Ascending aorta (tissue), 2 donors: Measurements from ENCODE around the gene TCF3. TPM values are rescaled to one million over a fixed set of nuclear protein-coding genes. Genes with fewer than 3 reads are reported as not detected.

Experiments
- DNase-seq, 2 donors: peaks; one replicate each; pipeline ENCODE4 v3.0.0-alpha.2; 2019; ENCODE audit warnings: low spot score in 2 of 2
- H3K27ac ChIP-seq, 2 donors: fragments of 200-600 bp; sonication (generic); one replicate each; pipeline ENCODE4 v1.5.1; 2016 to 2017; ENCODE audit warnings: mild to moderate bottlenecking in 1 of 2
- H3K27me3 ChIP-seq: fragments of 200-600 bp; sonication (generic); one replicate; pipeline ENCODE4 v1.5.1; 2017
- H3K36me3 ChIP-seq, 2 donors: fragments of 200-600 bp; sonication (generic); one replicate each; pipeline ENCODE4 v1.5.1; 2016
- H3K4me1 ChIP-seq, 2 donors: fragments of 200-600 bp; sonication (generic); one replicate each; pipeline ENCODE4 v1.5.1; 2016 to 2017; ENCODE audit warnings: mild to moderate bottlenecking in 1 of 2
- H3K4me3 ChIP-seq, 2 donors: fragments of 200-600 bp; sonication (generic); one replicate each; pipeline ENCODE4 v1.5.1; 2016 to 2017; ENCODE audit warnings: mild to moderate bottlenecking in 1 of 2
- H3K9me3 ChIP-seq, 2 donors: fragments of 200-600 bp; sonication (generic); one replicate each; pipeline ENCODE4 v1.5.1; 2016
- intact Hi-C: fragments of 100-400 bp; cut with DNase I; formaldehyde crosslinking; loops from one replicate; pipeline ENCODE4 v1.15.1; 2023
- total RNA-seq: library from RNA; depleted of rRNA; stranded (reverse); fragments of >200 nt; gene quantifications from one replicate; pipeline ENCODE4 v1.1.0, GENCODE V29; 2016
- TF ChIP-seq, protein P1 (sequence below), 3 experiments: fragments of 200-600 bp in 2 of 3; fragments of 450-650 bp in 1 of 3; sonication (generic) in 2 of 3; IDR thresholded peaks; one replicate each; pipeline ENCODE4 v1.5.1; 2016 to 2019; ENCODE audit warnings: antibody characterized with exemption in 3 of 3, mild to moderate bottlenecking in 1 of 3, moderate library complexity in 1 of 3

The TCF3 gene
- total RNA-seq, 1 donor from 2014 or later = 209 TPM

DNA sequence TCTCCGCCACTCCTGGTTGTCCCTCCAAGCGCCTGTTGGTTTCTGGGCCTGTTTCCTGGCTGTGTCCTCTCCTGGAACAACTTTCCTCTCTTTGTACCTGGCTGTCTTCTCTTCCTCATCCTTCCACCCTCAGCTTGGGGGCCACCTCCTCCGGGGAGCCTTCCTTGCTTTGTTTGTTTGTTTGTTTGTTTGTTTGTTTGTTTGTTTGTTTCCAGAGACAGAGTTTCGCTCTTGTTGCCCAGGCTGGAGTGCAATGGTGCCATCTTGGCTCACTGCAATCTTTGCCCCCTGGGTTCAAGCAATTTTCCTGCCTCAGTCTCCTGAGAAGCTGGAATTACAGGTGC lies 6.6 kb upstream of the TCF3 start:
- intact Hi-C loops = no loop called here
- TF ChIP-seq, protein P1, sequence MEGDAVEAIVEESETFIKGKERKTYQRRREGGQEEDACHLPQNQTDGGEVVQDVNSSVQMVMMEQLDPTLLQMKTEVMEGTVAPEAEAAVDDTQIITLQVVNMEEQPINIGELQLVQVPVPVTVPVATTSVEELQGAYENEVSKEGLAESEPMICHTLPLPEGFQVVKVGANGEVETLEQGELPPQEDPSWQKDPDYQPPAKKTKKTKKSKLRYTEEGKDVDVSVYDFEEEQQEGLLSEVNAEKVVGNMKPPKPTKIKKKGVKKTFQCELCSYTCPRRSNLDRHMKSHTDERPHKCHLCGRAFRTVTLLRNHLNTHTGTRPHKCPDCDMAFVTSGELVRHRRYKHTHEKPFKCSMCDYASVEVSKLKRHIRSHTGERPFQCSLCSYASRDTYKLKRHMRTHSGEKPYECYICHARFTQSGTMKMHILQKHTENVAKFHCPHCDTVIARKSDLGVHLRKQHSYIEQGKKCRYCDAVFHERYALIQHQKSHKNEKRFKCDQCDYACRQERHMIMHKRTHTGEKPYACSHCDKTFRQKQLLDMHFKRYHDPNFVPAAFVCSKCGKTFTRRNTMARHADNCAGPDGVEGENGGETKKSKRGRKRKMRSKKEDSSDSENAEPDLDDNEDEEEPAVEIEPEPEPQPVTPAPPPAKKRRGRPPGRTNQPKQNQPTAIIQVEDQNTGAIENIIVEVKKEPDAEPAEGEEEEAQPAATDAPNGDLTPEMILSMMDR (IDR thresholded peaks at IDR 0.05) = no peak
- no peak for DNase-seq
- Histone ChIP-seq H3K27me3 (no peaks in the 10 kb centered on the region), H3K36me3 (no peaks in the 10 kb centered on the region), H3K4me1 (no peaks in the 10 kb centered on the region), H3K27ac (no peak overlapping the region), H3K9me3 (no peaks in the 10 kb centered on the region), H3K4me3 (no peak overlapping the region)

DNA sequence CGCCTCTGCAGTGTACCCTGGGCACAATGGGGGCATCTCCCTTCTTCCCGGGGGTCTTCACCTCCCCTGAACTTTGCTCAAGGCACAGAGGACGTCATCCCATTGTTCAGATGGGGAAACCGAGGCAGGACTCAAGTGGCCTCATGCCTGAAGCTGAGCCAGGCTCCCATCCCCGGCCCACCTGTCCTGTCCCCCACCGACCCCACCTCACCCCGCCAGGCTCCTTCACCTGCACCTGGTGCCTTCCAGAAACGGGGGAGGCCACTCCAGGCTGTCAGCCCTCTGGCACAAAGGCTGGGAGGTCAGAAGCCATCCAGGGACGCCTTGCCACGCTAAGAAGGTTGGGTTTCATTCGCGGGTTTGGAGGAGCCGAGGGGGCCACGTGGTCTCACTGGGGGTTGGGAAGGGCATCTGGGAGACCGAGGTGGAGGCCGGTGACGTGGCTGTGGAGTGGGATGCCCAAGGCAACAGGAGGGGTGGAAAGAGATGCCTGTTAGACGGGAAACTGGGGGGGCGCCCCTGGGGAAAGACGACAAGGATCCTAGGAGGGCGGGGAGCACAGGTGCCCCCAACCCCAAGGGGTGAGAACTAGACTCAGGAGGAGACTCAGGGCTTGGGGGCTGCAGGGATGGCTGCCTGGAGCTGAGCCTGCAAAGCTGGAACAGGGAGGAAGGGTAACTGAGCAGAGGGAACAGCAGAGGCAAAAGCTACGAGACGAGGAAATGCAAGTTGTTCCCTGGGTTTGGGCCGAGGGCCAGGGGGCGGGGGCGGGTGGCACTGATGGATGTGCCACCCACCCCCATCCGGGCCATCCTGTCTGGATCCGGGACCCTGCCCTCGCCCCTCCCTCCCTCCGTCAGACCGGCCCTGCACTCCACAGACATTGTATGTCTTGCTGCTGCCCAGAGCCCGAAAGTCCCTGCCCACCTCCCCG lies 6.0 kb upstream of the TCF3 start:
- H3K36me3 ChIP-seq = no peaks in the 10 kb centered on the region
- H3K4me3 ChIP-seq = no peak overlapping the region
- no peak overlapping the region for H3K27ac ChIP-seq
- no peaks in the 10 kb centered on the region for H3K4me1 ChIP-seq
- no peaks in the 10 kb centered on the region for H3K9me3 ChIP-seq
- intact Hi-C loops = no loop called here
- DNase-seq = no peak
- H3K27me3 ChIP-seq = no peaks in the 10 kb centered on the region
- TF ChIP-seq, protein P1 (IDR thresholded peaks at IDR 0.05) = no peak

DNA sequence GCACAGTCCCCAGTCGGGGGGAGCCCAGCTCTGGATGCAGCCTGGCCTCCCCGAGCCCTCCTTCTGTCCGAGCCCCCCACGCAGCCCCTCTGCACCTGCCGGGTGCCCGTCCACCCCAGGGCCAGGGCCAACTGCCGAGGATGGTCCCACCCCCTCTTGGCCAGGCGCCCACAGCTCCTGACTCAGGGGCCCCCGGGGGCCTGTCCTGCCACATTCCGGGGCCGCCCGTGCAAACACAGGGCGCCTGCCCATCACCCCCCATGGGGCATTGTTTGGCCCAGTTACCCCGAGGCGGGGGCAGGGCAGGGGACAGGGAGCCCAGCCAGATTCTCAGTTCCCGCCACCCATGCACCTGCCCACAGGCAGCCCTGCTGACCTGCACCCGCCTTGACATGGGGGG lies 5.3 kb upstream of the TCF3 start:
- Histone ChIP-seq H3K9me3 (no peaks in the 10 kb centered on the region), H3K36me3 (no peaks in the 10 kb centered on the region), H3K4me1 (no peaks in the 10 kb centered on the region), H3K27me3 (no peaks in the 10 kb centered on the region), H3K27ac (no peak overlapping the region), H3K4me3 (no peak overlapping the region)
- intact Hi-C loops = no loop called here
- TF ChIP-seq, protein P1 (IDR thresholded peaks at IDR 0.05) = no peak
- DNase-seq = no peak

DNA sequence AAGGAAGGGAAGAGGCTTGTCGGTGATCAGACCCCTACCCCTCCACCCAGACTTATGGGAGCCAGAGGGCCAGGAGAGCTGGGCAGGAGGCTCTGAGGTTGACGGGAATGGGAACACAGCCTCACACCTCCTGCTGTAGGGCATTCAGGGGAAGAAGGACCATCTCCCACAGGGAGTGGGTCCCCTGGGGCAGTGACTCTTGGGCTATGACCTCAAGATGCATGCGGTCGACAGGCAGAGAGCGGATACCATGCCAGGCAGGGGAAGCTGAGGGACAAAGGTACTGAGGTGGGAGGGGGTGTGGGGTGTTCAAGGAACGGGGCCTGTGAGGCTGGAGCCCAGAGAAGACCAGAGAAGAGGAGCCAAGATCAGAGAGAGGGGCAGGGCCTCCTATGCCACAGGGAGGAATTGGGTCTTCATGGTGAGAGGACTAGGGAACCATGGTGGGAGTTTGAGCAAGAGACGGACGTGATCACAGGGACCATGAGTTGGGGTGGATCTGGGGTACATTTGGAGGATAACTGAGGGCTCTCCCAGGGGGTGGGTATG lies 4.6 kb upstream of the TCF3 start:
- H3K9me3 ChIP-seq = no peaks in the 10 kb centered on the region
- no peaks in the 10 kb centered on the region for H3K36me3 ChIP-seq
- intact Hi-C loops = no loop called here
- TF ChIP-seq, protein P1 (IDR thresholded peaks at IDR 0.05) = no peak
- no peak for DNase-seq
- no peak overlapping the region for H3K4me3 ChIP-seq
- no peak overlapping the region for H3K27ac ChIP-seq
- H3K27me3 ChIP-seq = no peaks in the 10 kb centered on the region
- H3K4me1 ChIP-seq = no peaks in the 10 kb centered on the region

DNA sequence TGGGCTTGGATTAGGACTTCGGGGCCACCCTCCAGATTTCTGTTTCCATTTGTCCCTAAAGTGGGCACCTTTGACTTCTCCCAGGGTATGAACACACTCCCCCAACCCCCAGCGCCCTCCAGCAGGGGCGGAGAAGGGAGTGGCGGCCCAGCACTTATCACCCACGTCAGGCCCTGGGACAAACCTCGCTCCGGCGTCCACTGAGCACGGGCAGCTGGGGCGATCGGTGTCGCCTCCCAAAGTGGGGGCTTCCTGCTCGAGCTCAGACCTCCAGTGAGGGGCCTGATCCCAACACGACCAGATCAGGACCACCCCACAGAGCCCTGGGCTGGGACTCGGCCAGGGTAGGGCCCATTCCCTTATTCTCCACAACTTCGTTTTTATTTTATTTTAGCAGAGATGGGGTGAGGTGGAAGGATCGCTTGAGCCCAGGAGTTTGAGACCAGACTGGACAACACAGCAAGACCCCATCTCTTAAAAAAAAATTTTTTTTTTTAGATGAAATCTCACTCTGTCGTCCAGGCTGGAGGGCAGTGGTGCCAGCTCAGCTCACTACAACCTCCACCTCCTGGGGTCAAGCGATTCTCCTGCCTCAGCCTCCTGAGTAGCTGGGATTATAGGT lies 3.7 kb upstream of the TCF3 start:
- H3K27ac ChIP-seq = no peak overlapping the region
- H3K4me1 ChIP-seq = peaks cover 0 to under 1% of the 10 kb centered on the region in 2 donors
- TF ChIP-seq, protein P1 (IDR thresholded peaks at IDR 0.05) = no peak
- no peaks in the 10 kb centered on the region for H3K27me3 ChIP-seq
- intact Hi-C loops = no loop called here
- H3K36me3 ChIP-seq = no peaks in the 10 kb centered on the region
- H3K4me3 ChIP-seq = no peak overlapping the region
- no peaks in the 10 kb centered on the region for H3K9me3 ChIP-seq
- DNase-seq = no peak
